Measurements from ENCODE around the gene LGI4. TPM values are rescaled to one million over a fixed set of nuclear protein-coding genes. Genes with fewer than 3 reads are reported as not detected.

Gene LGI4
- total and polyA plus RNA-seq, 12 donors, result 0.17 to 22.4 (median 1.5) TPM

- DNase-seq, result peak in 3 of 7 donors; percentile 21 to 48 (median 34)
- Histone ChIP-seq H3K36me3 (replicated peaks in 1 of 2) (no peaks in the 10 kb centered on the region), H3K9me3 (replicated peaks in 1 of 3) (no peaks in the 10 kb centered on the region), H3K27me3 (no peaks in the 10 kb centered on the region), H3K27ac (no peak overlapping the region), H3K4me3 (no peak overlapping the region), H3K4me1 (replicated peaks in 1 of 2) (no peaks in the 10 kb centered on the region)
- intact Hi-C loops (cut with DNase I), result no loop called here
- WGBS, 4 donors, result 50 to 66% (median 64%) methylated on average over 1 to 6 of the region's 6 CpGs
- TF ChIP-seq POLR2A (IDR thresholded peaks at IDR 0.05) (no peak), CTCF (IDR thresholded peaks at IDR 0.05) (no peak)
Observed at GRCh38 chr19:35081201-35081600, 53.7 kb downstream of the LGI4 start.

GRCh38 chr19:35080613-35081170 is 54.2 kb downstream of the LGI4 start:
- Histone ChIP-seq H3K4me3 (no peak overlapping the region), H3K27ac (no peak overlapping the region), H3K9me3 (replicated peaks in 1 of 3) (no peaks in the 10 kb centered on the region), H3K27me3 (peaks cover under 1% of the 10 kb centered on the region), H3K36me3 (replicated peaks in 1 of 2) (no peaks in the 10 kb centered on the region), H3K4me1 (replicated peaks in 1 of 2) (no peaks in the 10 kb centered on the region)
- DNase-seq, result peak in 1 of 7 donors; percentile 5
- intact Hi-C loops (cut with DNase I), result no loop called here
- 75 to 100% (median 85%) methylated on average over 1 to 16 of the region's 16 CpGs for WGBS, 4 donors
- TF ChIP-seq CTCF (IDR thresholded peaks at IDR 0.05) (no peak), POLR2A (IDR thresholded peaks at IDR 0.05) (no peak)

- H3K9me3 ChIP-seq (replicated peaks in 1 of 3), result no peaks in the 10 kb centered on the region
- intact Hi-C loops (cut with DNase I), result no loop called here
- DNase-seq, result no peak
- H3K36me3 ChIP-seq (replicated peaks in 1 of 2), result no peaks in the 10 kb centered on the region
- H3K27ac ChIP-seq, result no peak overlapping the region
- H3K4me1 ChIP-seq (replicated peaks in 1 of 2), result no peaks in the 10 kb centered on the region
- H3K27me3 ChIP-seq, result peaks cover 3% of the 10 kb centered on the region
- TF ChIP-seq CTCF (IDR thresholded peaks at IDR 0.05) (no peak), POLR2A (IDR thresholded peaks at IDR 0.05) (no peak)
- no peak overlapping the region for H3K4me3 ChIP-seq
- 76 to 89% (median 88%) methylated on average over 11 to 14 of the region's 14 CpGs for WGBS, 4 donors
Observed at GRCh38 chr19:35079826-35080225, 55.0 kb downstream of the LGI4 start.

- no peaks in the 10 kb centered on the region for H3K4me1 ChIP-seq (replicated peaks in 1 of 2)
- no peaks in the 10 kb centered on the region for H3K36me3 ChIP-seq (replicated peaks in 1 of 2)
- H3K9me3 ChIP-seq (replicated peaks in 1 of 3), result no peaks in the 10 kb centered on the region
- no peak for TF ChIP-seq POLR2A (IDR thresholded peaks at IDR 0.05)
- no peak for TF ChIP-seq CTCF (IDR thresholded peaks at IDR 0.05)
- WGBS, 4 donors, result 88 to 93% (median 90%) methylated on average over 17 of the region's 17 CpGs
- no peak for DNase-seq
- intact Hi-C loops (cut with DNase I), result no loop called here
- peaks cover 3% of the 10 kb centered on the region for H3K27me3 ChIP-seq
- H3K4me3 ChIP-seq, result no peak overlapping the region
- H3K27ac ChIP-seq, result no peak overlapping the region
Observed at GRCh38 chr19:35077411-35078223, 57.2 kb downstream of the LGI4 start.
